ENCODE measurements around the gene CHPF2.

CHPF2 gene

DNA sequence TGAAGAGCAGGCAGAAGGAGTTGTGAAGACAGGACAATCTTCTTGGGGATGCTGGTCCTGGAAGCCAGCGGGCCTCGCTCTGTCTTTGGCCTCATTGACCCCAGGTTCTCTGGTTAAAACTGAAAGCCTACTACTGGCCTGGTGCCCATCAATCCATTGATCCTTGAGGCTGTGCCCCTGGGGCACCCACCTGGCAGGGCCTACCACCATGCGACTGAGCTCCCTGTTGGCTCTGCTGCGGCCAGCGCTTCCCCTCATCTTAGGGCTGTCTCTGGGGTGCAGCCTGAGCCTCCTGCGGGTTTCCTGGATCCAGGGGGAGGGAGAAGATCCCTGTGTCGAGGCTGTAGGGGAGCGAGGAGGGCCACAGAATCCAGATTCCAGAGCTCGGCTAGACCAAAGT lies 1.5 kb downstream of the CHPF2 start:
- H3K9me3 ChIP-seq = no peaks in the 10 kb centered on the region
- TF ChIP-seq CTCF (IDR thresholded peaks at IDR 0.05; ENCODE audit: low read depth, low read length) = no peak
- no peak for DNase-seq
- peak overlapping the region; percentile 98 for H3K4me3 ChIP-seq (ENCODE audit: low read depth, low read length)
- H3K4me1 ChIP-seq = peaks cover 6% of the 10 kb centered on the region
- H3K36me3 ChIP-seq = peaks cover 50% of the 10 kb centered on the region
- H3K27me3 ChIP-seq = no peaks in the 10 kb centered on the region

GRCh38 chr7:151235091-151235787 lies 3.0 kb downstream of the CHPF2 start:
- Histone ChIP-seq H3K9me3 (no peaks in the 10 kb centered on the region), H3K4me3 (ENCODE audit: low read depth, low read length) (no peak overlapping the region), H3K36me3 (peaks cover 50% of the 10 kb centered on the region), H3K27me3 (no peaks in the 10 kb centered on the region), H3K4me1 (peaks cover 6% of the 10 kb centered on the region)
- DNase-seq = no peak
- TF ChIP-seq CTCF (IDR thresholded peaks at IDR 0.05; ENCODE audit: low read depth, low read length) = no peak

DNA sequence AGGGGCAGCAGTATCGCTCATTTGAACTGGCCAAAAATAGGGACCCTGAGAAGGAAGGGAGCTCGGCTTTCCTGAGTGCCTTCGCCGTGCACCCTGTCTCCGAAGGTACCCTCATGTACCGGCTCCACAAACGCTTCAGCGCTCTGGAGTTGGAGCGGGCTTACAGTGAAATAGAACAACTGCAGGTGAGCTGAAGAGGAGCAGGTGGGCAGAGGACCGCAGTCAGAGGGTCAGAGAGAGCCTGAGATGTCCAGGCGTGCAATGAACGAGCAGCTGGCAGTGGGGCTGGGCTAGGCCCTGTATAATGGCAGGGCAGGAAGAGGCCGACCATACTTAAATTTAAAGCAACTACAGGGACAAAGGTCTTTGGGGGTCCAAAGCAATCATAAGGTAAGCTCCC lies 4.1 kb downstream of the CHPF2 start:
- H3K36me3 ChIP-seq = peaks cover 53% of the 10 kb centered on the region
- no peak for TF ChIP-seq CTCF (IDR thresholded peaks at IDR 0.05; ENCODE audit: low read depth, low read length)
- H3K9me3 ChIP-seq = no peaks in the 10 kb centered on the region
- H3K4me3 ChIP-seq (ENCODE audit: low read depth, low read length) = no peak overlapping the region
- peaks cover 6% of the 10 kb centered on the region for H3K4me1 ChIP-seq
- no peaks in the 10 kb centered on the region for H3K27me3 ChIP-seq
- DNase-seq = no peak

GRCh38 chr7:151237244-151238189 lies 5.2 kb downstream of the CHPF2 start:
- Histone ChIP-seq H3K9me3 (no peaks in the 10 kb centered on the region), H3K27me3 (no peaks in the 10 kb centered on the region), H3K36me3 (peaks cover 53% of the 10 kb centered on the region), H3K4me3 (ENCODE audit: low read depth, low read length) (no peak overlapping the region), H3K4me1 (peaks cover 6% of the 10 kb centered on the region)
- DNase-seq = no peak
- TF ChIP-seq CTCF (IDR thresholded peaks at IDR 0.05; ENCODE audit: low read depth, low read length) = no peak

DNA sequence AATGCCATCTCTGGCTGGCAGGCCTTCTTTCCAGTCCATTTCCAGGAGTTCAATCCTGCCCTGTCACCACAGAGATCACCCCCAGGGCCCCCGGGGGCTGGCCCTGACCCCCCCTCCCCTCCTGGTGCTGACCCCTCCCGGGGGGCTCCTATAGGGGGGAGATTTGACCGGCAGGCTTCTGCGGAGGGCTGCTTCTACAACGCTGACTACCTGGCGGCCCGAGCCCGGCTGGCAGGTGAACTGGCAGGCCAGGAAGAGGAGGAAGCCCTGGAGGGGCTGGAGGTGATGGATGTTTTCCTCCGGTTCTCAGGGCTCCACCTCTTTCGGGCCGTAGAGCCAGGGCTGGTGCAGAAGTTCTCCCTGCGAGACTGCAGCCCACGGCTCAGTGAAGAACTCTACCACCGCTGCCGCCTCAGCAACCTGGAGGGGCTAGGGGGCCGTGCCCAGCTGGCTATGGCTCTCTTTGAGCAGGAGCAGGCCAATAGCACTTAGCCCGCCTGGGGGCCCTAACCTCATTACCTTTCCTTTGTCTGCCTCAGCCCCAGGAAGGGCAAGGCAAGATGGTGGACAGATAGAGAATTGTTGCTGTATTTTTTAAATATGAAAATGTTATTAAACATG lies 6.0 kb downstream of the CHPF2 start:
- Histone ChIP-seq H3K27me3 (no peaks in the 10 kb centered on the region), H3K9me3 (no peaks in the 10 kb centered on the region), H3K36me3 (peaks cover 52% of the 10 kb centered on the region), H3K4me1 (peaks cover 6% of the 10 kb centered on the region), H3K4me3 (ENCODE audit: low read depth, low read length) (no peak overlapping the region)
- no peak for DNase-seq
- TF ChIP-seq CTCF (IDR thresholded peaks at IDR 0.05; ENCODE audit: low read depth, low read length) = no peak
